K562 (cell line): ENCODE data around the gene NEK3. TPM values are rescaled to one million over a fixed set of nuclear protein-coding genes. Genes with fewer than 3 reads are reported as not detected.

ENCODE experiments used
- ARID1B ChIP-seq: fragments of 450-650 bp; IDR thresholded peaks from 2 replicates; pipeline ENCODE4 v1.6.1; 2016; ENCODE audit warnings: antibody characterized with exemption, mild to moderate bottlenecking, inconsistent platforms
- BRF2 ChIP-seq: IDR thresholded peaks from 3 replicates; pipeline ENCODE4 v1.6.1; 2011; ENCODE audit warnings: borderline replicate concordance, mild to moderate bottlenecking; ENCODE audit not compliant: insufficient read length, insufficient read depth
- CREBBP ChIP-seq: IDR thresholded peaks from one replicate; pipeline ENCODE4 v1.6.1; 2012; ENCODE audit warnings: low read depth, mild to moderate bottlenecking, control low read depth, inconsistent platforms, low read length
- ETV6 ChIP-seq, 3 experiments: fragments of 150-350 bp in 1 of 3; sonication (generic) in 1 of 3; formaldehyde crosslinking in 1 of 3; IDR thresholded peaks; 2 replicates each; pipeline versions ENCODE4 v1.6.1 to v1.8.0; 2014 to 2022; ENCODE audit warnings: borderline replicate concordance in 2 of 3, low read depth in 2 of 3, antibody characterized with exemption in 1 of 3, low read length in 1 of 3, mild to moderate bottlenecking in 1 of 3, missing genetic modification reagents in 1 of 3
- HDAC3 ChIP-seq: fragments of 450-650 bp; IDR thresholded peaks from 2 replicates; pipeline ENCODE4 v1.6.1; 2018; ENCODE audit warnings: borderline replicate concordance, mild to moderate bottlenecking, moderate library complexity; ENCODE audit not compliant: partially characterized antibody
- HMBOX1 ChIP-seq: sonication (generic); IDR thresholded peaks from 2 replicates; pipeline ENCODE4 v1.6.1; 2016
- NCOA2 ChIP-seq, 2 experiments: fragments of 450-650 bp; IDR thresholded peaks; 2 replicates each; pipeline ENCODE4 v1.6.1; 2018; ENCODE audit warnings: mild to moderate bottlenecking in 2 of 2, moderate library complexity in 1 of 2; ENCODE audit not compliant: partially characterized antibody in 2 of 2
- POLR2H ChIP-seq: IDR thresholded peaks from 2 replicates; pipeline ENCODE4 v1.6.1; 2016; ENCODE audit warnings: missing genetic modification characterization, low read depth, mild to moderate bottlenecking, control low read depth, missing compliant biosample characterization, moderate library complexity
- POLR3G ChIP-seq: IDR thresholded peaks from 2 replicates; pipeline ENCODE4 v1.6.1; 2011; ENCODE audit not compliant: insufficient read length, insufficient replicate concordance; ENCODE audit errors: extremely low read depth
- REST ChIP-seq, 2 experiments: fragments of 450-650 bp; formaldehyde crosslinking in 1 of 2; IDR thresholded peaks; 2 replicates each; pipeline versions ENCODE4 v1.4.0 to v1.6.1; 2014 to 2020; ENCODE audit warnings: mild to moderate bottlenecking in 2 of 2, borderline replicate concordance in 1 of 2, low read depth in 1 of 2
- USF1 ChIP-seq: sonication (generic); formaldehyde crosslinking; IDR thresholded peaks from 2 replicates; pipeline ENCODE4 v1.9.0; 2022; ENCODE audit warnings: mild to moderate bottlenecking, missing genetic modification reagents
- XRCC4 ChIP-seq: IDR thresholded peaks from one replicate; pipeline ENCODE4 v1.6.1; 2011; ENCODE audit not compliant: insufficient read depth, insufficient read length; ENCODE audit errors: extremely low read depth
- ZKSCAN1 ChIP-seq: fragments of 150-350 bp; IDR thresholded peaks from 2 replicates; pipeline ENCODE4 v1.6.1; 2016; ENCODE audit warnings: low read depth, low read length
- ZNF140 ChIP-seq: fragments of 250-450 bp; sonication (Bioruptor Pico); IDR thresholded peaks from 2 replicates; pipeline ENCODE4 v1.8.0; 2021; ENCODE audit warnings: moderate library complexity, mild to moderate bottlenecking, inconsistent platforms
- ZNF197 ChIP-seq: fragments of 200-800 bp; sonication (Bioruptor generic); IDR thresholded peaks from 2 replicates; pipeline ENCODE4 v1.6.1; 2016; ENCODE audit warnings: low read depth, missing genetic modification characterization, missing compliant biosample characterization
- ZNF324 ChIP-seq: fragments of 250-450 bp; sonication (Bioruptor Pico); IDR thresholded peaks from 2 replicates; pipeline ENCODE4 v1.4.0; 2020; ENCODE audit warnings: mild to moderate bottlenecking
- ZNF830 ChIP-seq: fragments of 250-450 bp; sonication (Bioruptor Pico); IDR thresholded peaks from 2 replicates; pipeline ENCODE4 v1.5.0; 2021; ENCODE audit warnings: mild to moderate bottlenecking
- polyA plus RNA-seq, 8 experiments: library from polyadenylated mRNA; depleted of rRNA in 4 of 8; stranded (reverse) in 5 of 8; unstranded in 3 of 8; fragments of >200 nt; fragmentation: Nextera tagmentation in 2 of 8; fragmentation: Illumina TruSeq in 1 of 8; extraction: Ambion mirVana in 2 of 8; extraction: Trizol in 1 of 8; gene quantifications; 2 replicates each; pipeline versions ENCODE4 v1.2.1 to v1.2.3, GENCODE V29; 2011 to 2014; ENCODE audit warnings: inconsistent platforms in 1 of 8, missing spikeins in 1 of 8
- total RNA-seq, 7 experiments: library from RNA; depleted of rRNA in 6 of 7; stranded (reverse); fragments of >200 nt in 6 of 7; fragmentation: Illumina TruSeq in 2 of 7; extraction: Trizol in 2 of 7; gene quantifications; 2 replicates each; pipeline versions ENCODE4 v1.2.1 to v1.2.3, GENCODE V29; 2011 to 2021; ENCODE audit warnings: low replicate concordance in 1 of 7

NEK3 gene
- total and polyA plus RNA-seq, 9 of the 15 experiments (the other 6 are each of a cell fraction or from before 2014, with no cell fraction given) = 6.2 to 11.0 (median 9.3) TPM

GRCh38 chr13:52104624-52105023 is 54.8 kb downstream of the NEK3 start (continued):
- no peak for TF ChIP-seq REST (IDR thresholded peaks at IDR 0.05; ENCODE audit: borderline replicate concordance)
- TF ChIP-seq REST (CRISPR knock-in tag; IDR thresholded peaks at IDR 0.05; ENCODE audit: low read depth) = no peak
- no peak for TF ChIP-seq NCOA2 (IDR thresholded peaks at IDR 0.05; ENCODE audit: partially characterized antibody in 2 of 2)
- TF ChIP-seq ZNF140 = no peak
- no peak for TF ChIP-seq HDAC3
- TF ChIP-seq ZNF197 (CRISPR knock-in tag) = no peak
- TF ChIP-seq HMBOX1 = no peak
- no peak for TF ChIP-seq ZNF830 (CRISPR knock-in tag)
- peak; percentile 74 for TF ChIP-seq POLR2H (tag)
- TF ChIP-seq ZKSCAN1 = no peak
- no peak for TF ChIP-seq XRCC4
- TF ChIP-seq ZNF324 (CRISPR knock-in tag) = no peak
- TF ChIP-seq USF1 (CRISPR knock-in tag) = no peak
- TF ChIP-seq BRF2 = no peak
- TF ChIP-seq ETV6 (IDR thresholded peaks at IDR 0.05; ENCODE audit: borderline replicate concordance in 1 of 2, low read depth in 2 of 2, low read length in 1 of 2) = no peak
- no peak for TF ChIP-seq ETV6 (CRISPR knock-in tag; IDR thresholded peaks at IDR 0.05; ENCODE audit: borderline replicate concordance)
- TF ChIP-seq ARID1B = no peak
- TF ChIP-seq POLR3G = no peak
- TF ChIP-seq CREBBP = no peak
